ENCODE measurements around the gene GPC3. TPM values are rescaled to one million over a fixed set of nuclear protein-coding genes. Genes with fewer than 3 reads are reported as not detected.

The GPC3 gene
- polyA plus RNA-seq, 1 of the 3 experiments (the other 2 are of a cell fraction) = 1.4 TPM

DNA sequence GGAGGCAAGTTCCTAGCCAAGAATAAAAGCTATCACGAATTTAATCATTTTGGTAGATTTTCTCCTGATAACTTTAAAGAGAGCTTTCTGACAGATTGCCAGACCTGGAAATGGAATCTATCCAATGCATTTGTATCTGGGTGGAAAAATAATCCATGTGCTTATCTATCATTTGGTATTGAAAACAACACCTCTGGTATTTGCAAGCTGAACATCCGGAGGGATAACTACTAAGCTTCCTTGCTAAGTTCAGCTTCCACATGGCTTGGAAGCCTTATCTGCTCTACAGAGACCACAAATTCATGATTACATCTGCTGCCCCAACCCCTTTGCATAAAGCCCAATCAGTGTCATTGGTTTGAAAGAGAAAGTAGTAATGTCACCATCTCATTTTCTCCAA lies 230.7 kb downstream of the GPC3 start:
- TF ChIP-seq, protein P1, sequence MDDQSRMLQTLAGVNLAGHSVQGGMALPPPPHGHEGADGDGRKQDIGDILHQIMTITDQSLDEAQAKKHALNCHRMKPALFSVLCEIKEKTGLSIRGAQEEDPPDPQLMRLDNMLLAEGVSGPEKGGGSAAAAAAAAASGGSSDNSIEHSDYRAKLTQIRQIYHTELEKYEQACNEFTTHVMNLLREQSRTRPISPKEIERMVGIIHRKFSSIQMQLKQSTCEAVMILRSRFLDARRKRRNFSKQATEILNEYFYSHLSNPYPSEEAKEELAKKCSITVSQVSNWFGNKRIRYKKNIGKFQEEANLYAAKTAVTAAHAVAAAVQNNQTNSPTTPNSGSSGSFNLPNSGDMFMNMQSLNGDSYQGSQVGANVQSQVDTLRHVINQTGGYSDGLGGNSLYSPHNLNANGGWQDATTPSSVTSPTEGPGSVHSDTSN (IDR thresholded peaks at IDR 0.05) = no peak
- TF ChIP-seq ELF1 (IDR thresholded peaks at IDR 0.05) = no peak
- TF ChIP-seq EP300 (IDR thresholded peaks at IDR 0.05; ENCODE audit: borderline replicate concordance in 1 of 2, low read depth in 1 of 2, low read length in 1 of 2) = no peak
- TF ChIP-seq MEF2A (IDR thresholded peaks at IDR 0.05; ENCODE audit: borderline replicate concordance, low read depth) = no peak
- no peak for TF ChIP-seq TEAD4 (IDR thresholded peaks at IDR 0.05; ENCODE audit: borderline replicate concordance, insufficient read depth)
- no peak for TF ChIP-seq FOSL2 (IDR thresholded peaks at IDR 0.05; ENCODE audit: borderline replicate concordance, low read depth)
- no peak for TF ChIP-seq CHD2 (IDR thresholded peaks at IDR 0.05; ENCODE audit: low read length, partially characterized antibody)
- TF ChIP-seq, protein P2, sequence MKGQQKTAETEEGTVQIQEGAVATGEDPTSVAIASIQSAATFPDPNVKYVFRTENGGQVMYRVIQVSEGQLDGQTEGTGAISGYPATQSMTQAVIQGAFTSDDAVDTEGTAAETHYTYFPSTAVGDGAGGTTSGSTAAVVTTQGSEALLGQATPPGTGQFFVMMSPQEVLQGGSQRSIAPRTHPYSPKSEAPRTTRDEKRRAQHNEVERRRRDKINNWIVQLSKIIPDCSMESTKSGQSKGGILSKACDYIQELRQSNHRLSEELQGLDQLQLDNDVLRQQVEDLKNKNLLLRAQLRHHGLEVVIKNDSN (IDR thresholded peaks at IDR 0.05; ENCODE audit: borderline replicate concordance, low read depth) = no peak
- TF ChIP-seq SMC3 (IDR thresholded peaks at IDR 0.05; ENCODE audit: low read depth, low read length) = no peak
- TF ChIP-seq FOXM1 (IDR thresholded peaks at IDR 0.05; ENCODE audit: low read depth) = no peak
- no peak for TF ChIP-seq FOXJ3 (CRISPR knock-in tag; IDR thresholded peaks at IDR 0.05)
- TF ChIP-seq, protein P3, sequence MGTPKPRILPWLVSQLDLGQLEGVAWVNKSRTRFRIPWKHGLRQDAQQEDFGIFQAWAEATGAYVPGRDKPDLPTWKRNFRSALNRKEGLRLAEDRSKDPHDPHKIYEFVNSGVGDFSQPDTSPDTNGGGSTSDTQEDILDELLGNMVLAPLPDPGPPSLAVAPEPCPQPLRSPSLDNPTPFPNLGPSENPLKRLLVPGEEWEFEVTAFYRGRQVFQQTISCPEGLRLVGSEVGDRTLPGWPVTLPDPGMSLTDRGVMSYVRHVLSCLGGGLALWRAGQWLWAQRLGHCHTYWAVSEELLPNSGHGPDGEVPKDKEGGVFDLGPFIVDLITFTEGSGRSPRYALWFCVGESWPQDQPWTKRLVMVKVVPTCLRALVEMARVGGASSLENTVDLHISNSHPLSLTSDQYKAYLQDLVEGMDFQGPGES (IDR thresholded peaks at IDR 0.05; ENCODE audit: low read depth, low read length) = no peak
- TF ChIP-seq, protein P4, sequence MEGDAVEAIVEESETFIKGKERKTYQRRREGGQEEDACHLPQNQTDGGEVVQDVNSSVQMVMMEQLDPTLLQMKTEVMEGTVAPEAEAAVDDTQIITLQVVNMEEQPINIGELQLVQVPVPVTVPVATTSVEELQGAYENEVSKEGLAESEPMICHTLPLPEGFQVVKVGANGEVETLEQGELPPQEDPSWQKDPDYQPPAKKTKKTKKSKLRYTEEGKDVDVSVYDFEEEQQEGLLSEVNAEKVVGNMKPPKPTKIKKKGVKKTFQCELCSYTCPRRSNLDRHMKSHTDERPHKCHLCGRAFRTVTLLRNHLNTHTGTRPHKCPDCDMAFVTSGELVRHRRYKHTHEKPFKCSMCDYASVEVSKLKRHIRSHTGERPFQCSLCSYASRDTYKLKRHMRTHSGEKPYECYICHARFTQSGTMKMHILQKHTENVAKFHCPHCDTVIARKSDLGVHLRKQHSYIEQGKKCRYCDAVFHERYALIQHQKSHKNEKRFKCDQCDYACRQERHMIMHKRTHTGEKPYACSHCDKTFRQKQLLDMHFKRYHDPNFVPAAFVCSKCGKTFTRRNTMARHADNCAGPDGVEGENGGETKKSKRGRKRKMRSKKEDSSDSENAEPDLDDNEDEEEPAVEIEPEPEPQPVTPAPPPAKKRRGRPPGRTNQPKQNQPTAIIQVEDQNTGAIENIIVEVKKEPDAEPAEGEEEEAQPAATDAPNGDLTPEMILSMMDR (IDR thresholded peaks at IDR 0.05) = no peak
- TF ChIP-seq NFIC (IDR thresholded peaks at IDR 0.05; ENCODE audit: borderline replicate concordance) = no peak
- TF ChIP-seq RCOR1 (IDR thresholded peaks at IDR 0.05; ENCODE audit: low read length) = no peak
- no peak for TF ChIP-seq TCF12 (IDR thresholded peaks at IDR 0.05)
- ChIA-PET POLR2A (no interaction called here), CTCF (interaction anchor here (1.0 to 1.2 kb wide), 3 partner anchors 18 to 38 kb away, joined by 3 to 5 read pairs (median 3); no protein-coding TSS in a partner anchor)
- H3K4me3 ChIP-seq (ENCODE audit: low read depth in 2 of 2, low read length in 1 of 2) = no peak overlapping the region
- no peak overlapping the region for H3K9ac ChIP-seq
- H3K4me1 ChIP-seq (ENCODE audit: control insufficient read depth in 1 of 2, insufficient read depth in 2 of 2, low read depth in 1 of 2, low read length in 1 of 2) = peaks cover 0 to 4% of the 10 kb centered on the region in 2 experiments; a peak in 1 of 4 replicates
- H3K27ac ChIP-seq (ENCODE audit: low read depth in 2 of 2, low read length in 1 of 2) = no peak overlapping the region
- DNase-seq = no peak
- no peak overlapping the region for H3K4me2 ChIP-seq
- H3K79me2 ChIP-seq (ENCODE audit: insufficient read depth) = no peaks in the 10 kb centered on the region
- no peaks in the 10 kb centered on the region for H3K36me3 ChIP-seq (replicated peaks in 1 of 2; ENCODE audit: control insufficient read depth in 1 of 2, insufficient read depth in 2 of 2, low read length in 1 of 2)
- H2AFZ ChIP-seq (ENCODE audit: low read depth) = no peak overlapping the region
- H3F3A ChIP-seq (replicated peaks; ENCODE audit: insufficient read depth) = no peaks in the 10 kb centered on the region
- no peaks in the 10 kb centered on the region for H3K9me2 ChIP-seq
- no peaks in the 10 kb centered on the region for H3K9me3 ChIP-seq
- H4K20me1 ChIP-seq (ENCODE audit: insufficient read depth) = no peaks in the 10 kb centered on the region
- WGBS (ENCODE audit: low lambda C conversion rate) = 16% methylated on average over 2 of the region's 2 CpGs
- H3K27me3 ChIP-seq (ENCODE audit: insufficient read depth) = peaks cover 4% of the 10 kb centered on the region; the same call in 1 of the 2 replicates

Measured in SK-N-SH (cell line).